Keratinocyte (primary cell): ENCODE data around the gene FMN2. TPM values are rescaled to one million over a fixed set of nuclear protein-coding genes. Genes with fewer than 3 reads are reported as not detected.

Experiments
- DNase-seq: peaks from one replicate; pipeline ENCODE4 v3.0.0-alpha.2; 2011; ENCODE audit warnings: low read depth, missing footprints, low spot score
- FAIRE-seq: peaks from 2 replicates; lab custom pipeline; 2011; peaks lifted over from hg19 to GRCh38; lab: Jason Lieb, UNC
- H2AFZ ChIP-seq: 2 replicates; pipeline ENCODE4 v1.6.0; 2012; ENCODE audit warnings: low read length, control low read depth, inconsistent platforms; ENCODE audit not compliant: control insufficient read depth
- H3K27ac ChIP-seq: 2 replicates; pipeline ENCODE4 v1.5.1; 2011; ENCODE audit warnings: low read length; ENCODE audit not compliant: control insufficient read depth, insufficient read depth
- H3K27me3 ChIP-seq: 3 replicates; pipeline ENCODE4 v1.6.0; 2011; ENCODE audit warnings: low read length; ENCODE audit not compliant: control insufficient read depth, insufficient read depth; ENCODE audit errors: extremely low read depth
- H3K36me3 ChIP-seq, 2 experiments: 2 replicates in 1 of 2; 3 replicates in 1 of 2; pipeline ENCODE4 v1.5.1; 2011; ENCODE audit warnings: low read length in 2 of 2, mild to moderate bottlenecking in 1 of 2; ENCODE audit not compliant: control insufficient read depth in 2 of 2, insufficient read depth in 2 of 2; ENCODE audit errors: extremely low read depth in 1 of 2
- H3K4me1 ChIP-seq: 3 replicates; pipeline ENCODE4 v1.5.1; 2011; ENCODE audit warnings: low read length; ENCODE audit not compliant: control insufficient read depth, insufficient read depth; ENCODE audit errors: extremely low read depth
- H3K4me2 ChIP-seq: 3 replicates; pipeline ENCODE4 v1.6.0; 2011; ENCODE audit warnings: low read depth, low read length; ENCODE audit not compliant: control insufficient read depth, insufficient read depth; ENCODE audit errors: extremely low read depth
- H3K4me3 ChIP-seq, 3 experiments: fragments of 200-600 bp in 1 of 3; sonication (generic) in 1 of 3; 2 replicates in 2 of 3; 3 replicates in 1 of 3; pipeline ENCODE4 v1.5.1; 2011 to 2016; ENCODE audit warnings: low read length in 3 of 3, mild to moderate bottlenecking in 3 of 3, control low read depth in 2 of 3, inconsistent platforms in 1 of 3, low read depth in 1 of 3, mixed read lengths in 1 of 3, mixed run types in 1 of 3, moderate library complexity in 1 of 3; ENCODE audit not compliant: control insufficient read depth in 2 of 3, insufficient read depth in 2 of 3; ENCODE audit errors: extremely low read depth in 1 of 3
- H3K79me2 ChIP-seq: 2 replicates; pipeline ENCODE4 v1.6.0; 2012; ENCODE audit warnings: low read length; ENCODE audit not compliant: control insufficient read depth, insufficient read depth
- H3K9ac ChIP-seq: 3 replicates; pipeline ENCODE4 v1.6.0; 2011; ENCODE audit warnings: low read length; ENCODE audit not compliant: control insufficient read depth, insufficient read depth; ENCODE audit errors: extremely low read depth
- H3K9me1 ChIP-seq: 3 replicates; pipeline ENCODE4 v1.6.0; 2011; ENCODE audit warnings: low read length; ENCODE audit not compliant: control insufficient read depth, insufficient read depth; ENCODE audit errors: extremely low read depth
- H3K9me3 ChIP-seq: 2 replicates; pipeline ENCODE4 v1.5.1; 2012; ENCODE audit warnings: low read depth, low read length; ENCODE audit not compliant: control insufficient read depth
- H4K20me1 ChIP-seq: 3 replicates; pipeline ENCODE4 v1.6.0; 2011; ENCODE audit warnings: low read length; ENCODE audit not compliant: control insufficient read depth, insufficient read depth; ENCODE audit errors: extremely low read depth
- EZH2 ChIP-seq: IDR thresholded peaks from one replicate; pipeline ENCODE4 v1.6.1; 2012; ENCODE audit warnings: inconsistent platforms, mild to moderate bottlenecking, low read length, moderate library complexity
- dilution Hi-C: fragments of 300-500 bp; cut with MboI; formaldehyde crosslinking; loops from one replicate; pipeline ENCODE4 v1.7.0; 2020; ENCODE audit warnings: low sequenced_read_pairs; ENCODE audit not compliant: extremely low pct_ligation_motif_present
- polyA plus RNA-seq, 5 experiments: library from polyadenylated mRNA; depleted of rRNA in 3 of 5; stranded (reverse) in 3 of 5; stranded (forward) in 1 of 5; unstranded in 1 of 5; fragments of >200 nt; gene quantifications; 1 replicate in 1 of 5; 2 replicates in 3 of 5; 3 replicates in 1 of 5; pipeline versions ENCODE4 v1.2.1 to v1.2.3, GENCODE V29; 2011 to 2012; ENCODE audit warnings: missing spikeins in 2 of 5, low read depth in 1 of 5, low replicate concordance in 1 of 5
- TF ChIP-seq, protein P1 (sequence below), 3 experiments: IDR thresholded peaks in 1 of 3; conservative IDR thresholded peaks in 1 of 3; optimal IDR thresholded peaks in 1 of 3; 2 replicates in 2 of 3; 3 replicates in 1 of 3; pipeline versions ENCODE3 to v1.5.1; 2011; ENCODE audit warnings: low read length in 3 of 3, mild to moderate bottlenecking in 3 of 3, moderate library complexity in 2 of 3, control low read depth in 1 of 3, inconsistent platforms in 1 of 3; ENCODE audit not compliant: insufficient read depth in 2 of 3; ENCODE audit errors: extremely low read depth in 1 of 3

FMN2 gene
- polyA plus RNA-seq, 1 donor (not counting 4 experiments of a cell fraction or from before 2014, with no cell fraction given), result not detected

DNA sequence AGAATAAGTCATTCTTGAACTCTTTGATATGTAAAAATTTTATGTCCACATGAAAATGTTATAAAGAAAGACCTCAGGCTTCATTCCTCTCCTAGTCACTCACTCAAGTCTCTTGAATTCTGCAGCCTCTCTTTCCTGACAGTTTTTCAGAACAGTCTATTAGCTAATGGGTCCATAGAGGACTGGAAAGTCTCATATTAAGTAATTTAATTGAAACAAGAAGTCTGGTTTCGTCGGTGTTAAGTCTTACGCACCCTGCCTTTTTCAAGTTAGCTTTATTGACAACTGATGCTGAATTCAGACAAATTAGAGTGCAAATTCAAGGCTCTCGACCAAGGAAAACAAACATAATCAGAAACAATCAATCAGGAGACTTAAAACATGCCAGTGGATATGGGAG is 414.5 kb downstream of the FMN2 start:
- DNase-seq (no peak), FAIRE-seq (no peak)
- no peak for TF ChIP-seq EZH2
- TF ChIP-seq, protein P1, sequence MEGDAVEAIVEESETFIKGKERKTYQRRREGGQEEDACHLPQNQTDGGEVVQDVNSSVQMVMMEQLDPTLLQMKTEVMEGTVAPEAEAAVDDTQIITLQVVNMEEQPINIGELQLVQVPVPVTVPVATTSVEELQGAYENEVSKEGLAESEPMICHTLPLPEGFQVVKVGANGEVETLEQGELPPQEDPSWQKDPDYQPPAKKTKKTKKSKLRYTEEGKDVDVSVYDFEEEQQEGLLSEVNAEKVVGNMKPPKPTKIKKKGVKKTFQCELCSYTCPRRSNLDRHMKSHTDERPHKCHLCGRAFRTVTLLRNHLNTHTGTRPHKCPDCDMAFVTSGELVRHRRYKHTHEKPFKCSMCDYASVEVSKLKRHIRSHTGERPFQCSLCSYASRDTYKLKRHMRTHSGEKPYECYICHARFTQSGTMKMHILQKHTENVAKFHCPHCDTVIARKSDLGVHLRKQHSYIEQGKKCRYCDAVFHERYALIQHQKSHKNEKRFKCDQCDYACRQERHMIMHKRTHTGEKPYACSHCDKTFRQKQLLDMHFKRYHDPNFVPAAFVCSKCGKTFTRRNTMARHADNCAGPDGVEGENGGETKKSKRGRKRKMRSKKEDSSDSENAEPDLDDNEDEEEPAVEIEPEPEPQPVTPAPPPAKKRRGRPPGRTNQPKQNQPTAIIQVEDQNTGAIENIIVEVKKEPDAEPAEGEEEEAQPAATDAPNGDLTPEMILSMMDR (optimal IDR thresholded peaks at IDR 0.05 in 1 of 3, IDR thresholded peaks at IDR 0.05 in 1 of 3, conservative IDR thresholded peaks at IDR 0.05 in 1 of 3; ENCODE audit: extremely low read depth in 1 of 3, insufficient read depth in 2 of 3, low read length in 3 of 3), result no peak
- dilution Hi-C loops, result no loop called here
- H3K27ac ChIP-seq, result no peak overlapping the region
- no peak overlapping the region for H3K4me2 ChIP-seq
- no peaks in the 10 kb centered on the region for H3K9me3 ChIP-seq
- H3K9me1 ChIP-seq, result no peaks in the 10 kb centered on the region
- H3K9ac ChIP-seq, result no peak overlapping the region
- H2AFZ ChIP-seq, result no peak overlapping the region
- H4K20me1 ChIP-seq, result no peaks in the 10 kb centered on the region
- no peak overlapping the region for H3K4me3 ChIP-seq
- H3K79me2 ChIP-seq, result no peaks in the 10 kb centered on the region
- H3K27me3 ChIP-seq, result no peaks in the 10 kb centered on the region
- no peaks in the 10 kb centered on the region for H3K36me3 ChIP-seq
- H3K4me1 ChIP-seq, result no peaks in the 10 kb centered on the region

DNA sequence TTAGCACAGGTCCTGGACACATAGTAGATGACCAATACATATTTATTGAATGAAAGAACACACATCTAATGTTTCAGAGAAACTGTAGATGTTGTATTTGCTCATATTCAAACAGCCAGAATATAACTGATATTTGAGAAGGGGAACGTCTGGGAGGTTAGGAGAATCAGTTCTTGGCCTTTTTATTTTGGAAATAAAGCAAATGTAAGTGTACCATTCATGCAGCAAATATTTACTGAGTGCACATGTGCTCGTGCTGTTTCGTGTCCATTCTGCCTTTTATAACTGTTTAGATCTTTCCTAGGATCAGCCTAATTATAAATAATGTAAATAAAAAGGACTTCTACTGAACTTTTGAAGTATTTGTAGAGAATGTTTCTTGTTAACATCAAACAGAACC is 416.5 kb downstream of the FMN2 start:
- H4K20me1 ChIP-seq, result no peaks in the 10 kb centered on the region
- no peak overlapping the region for H3K9ac ChIP-seq
- no peaks in the 10 kb centered on the region for H3K27me3 ChIP-seq
- no peak overlapping the region for H3K4me3 ChIP-seq
- DNase-seq (no peak), FAIRE-seq (no peak)
- no peaks in the 10 kb centered on the region for H3K36me3 ChIP-seq
- TF ChIP-seq, protein P1 (optimal IDR thresholded peaks at IDR 0.05 in 1 of 3, IDR thresholded peaks at IDR 0.05 in 1 of 3, conservative IDR thresholded peaks at IDR 0.05 in 1 of 3; ENCODE audit: extremely low read depth in 1 of 3, insufficient read depth in 2 of 3, low read length in 3 of 3), result no peak
- TF ChIP-seq EZH2, result no peak
- no peaks in the 10 kb centered on the region for H3K9me3 ChIP-seq
- no peaks in the 10 kb centered on the region for H3K4me1 ChIP-seq
- H3K79me2 ChIP-seq, result no peaks in the 10 kb centered on the region
- H3K4me2 ChIP-seq, result no peak overlapping the region
- no peak overlapping the region for H3K27ac ChIP-seq
- dilution Hi-C loops, result no loop called here
- no peak overlapping the region for H2AFZ ChIP-seq
- H3K9me1 ChIP-seq, result no peaks in the 10 kb centered on the region
